Breast epithelium (tissue), 4 donors: Measurements from ENCODE around the gene CNFN. TPM values are rescaled to one million over a fixed set of nuclear protein-coding genes. Genes with fewer than 3 reads are reported as not detected.

Experiments used
- DNase-seq, 2 donors: peaks; one replicate each; pipeline ENCODE4 v3.0.0-alpha.2; 2019; ENCODE audit warnings: low spot score in 2 of 2
- H3K27ac ChIP-seq, 2 donors: fragments of 200-600 bp; sonication (generic) in 1 of 2; one replicate each; pipeline ENCODE4 v1.5.1; 2016 to 2019; ENCODE audit warnings: mild to moderate bottlenecking in 1 of 2
- H3K27me3 ChIP-seq, 2 donors: fragments of 200-600 bp; sonication (generic) in 1 of 2; one replicate each; pipeline versions ENCODE4 v1.5.1 to v1.6.0; 2017 to 2019; ENCODE audit warnings: control low read depth in 1 of 2, mild to moderate bottlenecking in 1 of 2
- H3K36me3 ChIP-seq: fragments of 200-600 bp; one replicate; pipeline ENCODE4 v1.5.1; 2019
- H3K4me1 ChIP-seq, 2 donors: fragments of 200-600 bp; sonication (generic); one replicate each; pipeline ENCODE4 v1.5.1; 2016 to 2019; ENCODE audit warnings: control low read depth in 1 of 2
- H3K4me3 ChIP-seq, 3 donors: fragments of 200-600 bp; sonication (generic); 1 replicate in 2 of 3; 2 replicates in 1 of 3; pipeline ENCODE4 v1.5.1; 2016 to 2019; ENCODE audit warnings: mild to moderate bottlenecking in 3 of 3, moderate library complexity in 2 of 3
- H3K9me3 ChIP-seq, 2 donors: fragments of 200-600 bp; sonication (generic) in 1 of 2; one replicate each; pipeline ENCODE4 v1.5.1; 2016 to 2019; ENCODE audit warnings: control low read depth in 1 of 2
- CTCF ChIP-seq, 3 donors: fragments of 450-650 bp; IDR thresholded peaks; one replicate each; pipeline ENCODE4 v1.5.1; 2016 to 2017; ENCODE audit warnings: antibody characterized with exemption in 3 of 3, mild to moderate bottlenecking in 3 of 3, moderate library complexity in 3 of 3
- POLR2A ChIP-seq: fragments of 450-650 bp; IDR thresholded peaks from one replicate; pipeline ENCODE4 v1.6.1; 2016; ENCODE audit warnings: antibody characterized with exemption, mild to moderate bottlenecking, moderate library complexity
- POLR2AphosphoS5 ChIP-seq, 3 donors: sonication (generic); formaldehyde crosslinking; IDR thresholded peaks; one replicate each; pipeline ENCODE4 v1.6.1; 2017; ENCODE audit warnings: antibody characterized with exemption in 3 of 3
- intact Hi-C: fragments of 100-400 bp; cut with DNase I; formaldehyde crosslinking; loops from one replicate; pipeline ENCODE4 v1.15.1; 2023; ENCODE audit warnings: low total_unique reads
- total RNA-seq, 3 donors: library from RNA; depleted of rRNA; stranded (reverse); fragments of >200 nt; gene quantifications; one replicate each; pipeline ENCODE4 v1.1.0, GENCODE V29; 2016

CNFN gene
- total RNA-seq, result 1 to 10 TPM; 2.6 to 4.8 (median 3.0) TPM

- TF ChIP-seq POLR2AphosphoS5 (IDR thresholded peaks at IDR 0.05), result no peak
- TF ChIP-seq CTCF (IDR thresholded peaks at IDR 0.05), result no peak
- TF ChIP-seq POLR2A, result no peak
- no peak for DNase-seq
- Histone ChIP-seq H3K36me3 (no peaks in the 10 kb centered on the region), H3K4me3 (no peak within 1 kb of the TSS), H3K27ac (no peak within 1 kb of the TSS), H3K27me3 (no peaks in the 10 kb centered on the region), H3K4me1 (no peaks in the 10 kb centered on the region), H3K9me3 (no peaks in the 10 kb centered on the region)
- intact Hi-C loops, result no loop called here
Observed at GRCh38 chr19:42389899-42390298, at the start of gene CNFN. CNFN (minus strand) TSS chr19:42390297; CDS start chr19:42389037, 1,260 bp downstream.

GRCh38 chr19:42436006-42436405, 45.9 kb upstream of the CNFN start:
- H3K4me3 ChIP-seq, result no peak overlapping the region
- no peaks in the 10 kb centered on the region for H3K36me3 ChIP-seq
- peaks cover 0 to 3% of the 10 kb centered on the region in 2 donors for H3K4me1 ChIP-seq
- no peaks in the 10 kb centered on the region for H3K9me3 ChIP-seq
- intact Hi-C loops, result no loop called here
- peak overlapping the region in 1 of 2 donors; percentile 23 for H3K27ac ChIP-seq
- no peaks in the 10 kb centered on the region for H3K27me3 ChIP-seq
- TF ChIP-seq POLR2AphosphoS5 (IDR thresholded peaks at IDR 0.05), result no peak
- no peak for TF ChIP-seq POLR2A
- TF ChIP-seq CTCF (IDR thresholded peaks at IDR 0.05), result no peak
- no peak for DNase-seq

- Histone ChIP-seq H3K36me3 (no peaks in the 10 kb centered on the region), H3K4me1 (no peaks in the 10 kb centered on the region), H3K27me3 (no peaks in the 10 kb centered on the region), H3K4me3 (no peak overlapping the region), H3K27ac (no peak overlapping the region), H3K9me3 (no peaks in the 10 kb centered on the region)
- intact Hi-C loops, result no loop called here
- TF ChIP-seq CTCF (IDR thresholded peaks at IDR 0.05) (no peak), POLR2AphosphoS5 (IDR thresholded peaks at IDR 0.05) (no peak)
- no peak for DNase-seq
Observed at GRCh38 chr19:42435316-42435715, 45.2 kb upstream of the CNFN start.

GRCh38 chr19:42433503-42434260, 43.6 kb upstream of the CNFN start:
- H3K36me3 ChIP-seq, result no peaks in the 10 kb centered on the region
- H3K9me3 ChIP-seq, result no peaks in the 10 kb centered on the region
- H3K27ac ChIP-seq, result peak overlapping the region; percentile 6 to 60
- DNase-seq, result peak in 1 of 2 donors; percentile 83
- H3K4me1 ChIP-seq, result no peaks in the 10 kb centered on the region
- intact Hi-C loops, result no loop called here
- H3K27me3 ChIP-seq, result no peaks in the 10 kb centered on the region
- TF ChIP-seq POLR2AphosphoS5 (IDR thresholded peaks at IDR 0.05) (peak in 2 of 3 donors; percentile 25 to 81), CTCF (IDR thresholded peaks at IDR 0.05) (peak in 2 of 3 donors; percentile 53 to 54), POLR2A (no peak)
- H3K4me3 ChIP-seq, result no peak overlapping the region

- no peaks in the 10 kb centered on the region for H3K36me3 ChIP-seq
- no peak overlapping the region for H3K4me3 ChIP-seq
- TF ChIP-seq POLR2A (no peak), POLR2AphosphoS5 (IDR thresholded peaks at IDR 0.05) (no peak), CTCF (IDR thresholded peaks at IDR 0.05) (no peak)
- no peak for DNase-seq
- H3K27me3 ChIP-seq, result no peaks in the 10 kb centered on the region
- no peaks in the 10 kb centered on the region for H3K9me3 ChIP-seq
- intact Hi-C loops, result no loop called here
- no peaks in the 10 kb centered on the region for H3K4me1 ChIP-seq
- H3K27ac ChIP-seq, result no peak overlapping the region
Observed at GRCh38 chr19:42431486-42431885, 41.4 kb upstream of the CNFN start.
